Natural killer cell (primary cell): Measurements from ENCODE around the gene LDLRAD4. TPM values are rescaled to one million over a fixed set of nuclear protein-coding genes. Genes with fewer than 3 reads are reported as not detected.

Source experiments
- ATAC-seq, 3 donors: fragments of 150-1000 bp in 2 of 3; fragments of 200-7000 bp in 1 of 3; cut with Tn5 transposase; 1 replicate in 1 of 3; 2 replicates in 2 of 3; pipeline ENCODE4 v1.10.0; 2021; ENCODE audit warnings: mild to moderate bottlenecking in 2 of 3, moderate library complexity in 2 of 3
- DNase-seq, 2 donors: peaks; one replicate each; pipeline versions ENCODE4 v3.0.0 to v3.0.0-alpha.2; 2013 to 2021; ENCODE audit warnings: mixed read lengths in 1 of 2
- H3K27ac ChIP-seq: one replicate; pipeline ENCODE4 v1.5.1; 2013; ENCODE audit warnings: mild to moderate bottlenecking, low read length
- H3K27me3 ChIP-seq: one replicate; pipeline ENCODE4 v1.6.1; 2013; ENCODE audit warnings: low read length; ENCODE audit not compliant: control insufficient read depth, insufficient read depth
- H3K36me3 ChIP-seq: one replicate; pipeline ENCODE4 v1.6.1; 2013; ENCODE audit warnings: low read length; ENCODE audit not compliant: control insufficient read depth, insufficient read depth
- H3K4me1 ChIP-seq: one replicate; pipeline ENCODE4 v1.6.1; 2013; ENCODE audit warnings: low read length; ENCODE audit not compliant: control insufficient read depth, insufficient read depth
- H3K4me3 ChIP-seq: one replicate; pipeline ENCODE4 v1.5.1; 2013; ENCODE audit warnings: low read length
- H3K9me3 ChIP-seq: one replicate; pipeline ENCODE4 v1.6.1; 2013; ENCODE audit warnings: low read length; ENCODE audit not compliant: control insufficient read depth, insufficient read depth
- H3K27ac Mint-ChIP-seq, 2 donors: one replicate each; pipeline ENCODE4 v1.8.0; 2022; ENCODE audit warnings: mild to moderate bottlenecking in 2 of 2, mixed read lengths in 2 of 2, moderate library complexity in 1 of 2
- H3K27me3 Mint-ChIP-seq, 2 donors: one replicate each; pipeline ENCODE4 v1.8.0; 2022; ENCODE audit warnings: low read depth in 2 of 2, mixed read lengths in 2 of 2
- H3K36me3 Mint-ChIP-seq: one replicate; pipeline ENCODE4 v1.8.0; 2022; ENCODE audit warnings: mixed read lengths
- H3K4me1 Mint-ChIP-seq, 2 donors: one replicate each; pipeline ENCODE4 v1.8.0; 2022; ENCODE audit warnings: mixed read lengths in 2 of 2
- H3K4me3 Mint-ChIP-seq: one replicate; pipeline ENCODE4 v1.8.0; 2022; ENCODE audit warnings: mild to moderate bottlenecking, moderate library complexity, mixed read lengths
- H3K9me3 Mint-ChIP-seq, 2 donors: one replicate each; pipeline ENCODE4 v1.8.0; 2022; ENCODE audit warnings: mixed read lengths in 2 of 2
- WGBS: methylation state at CpG from one replicate; pipeline ENCODE4 v1.1.7; 2013; ENCODE audit warnings: missing lambda C conversion rate; ENCODE audit not compliant: insufficient coverage; 5-methylcytosine and 5-hydroxymethylcytosine counted together
- intact Hi-C: fragments of 100-400 bp; cut with micrococcal nuclease; formaldehyde crosslinking; loops from one replicate; pipeline ENCODE4 v1.14.2; 2022
- total RNA-seq, 4 donors: library from RNA; stranded (reverse); fragments of 120-200 nt in 1 of 4; gene quantifications; one replicate each; pipeline versions ENCODE4 v1.2.3 to v1.2.4, GENCODE V29; 2013 to 2022
- TF ChIP-seq, protein P1 (sequence below): fragments of 200-600 bp; IDR thresholded peaks from one replicate; pipeline ENCODE4 v1.8.0; 2022; ENCODE audit warnings: antibody characterized with exemption

The LDLRAD4 gene
- total RNA-seq, 3 donors from 2014 or later (not counting 1 experiment from before 2014, with no cell fraction given), result 24.0 to 36.3 (median 29.2) TPM

- Mint-ChIP-seq H3K4me1 (peaks cover 17 to 19% of the 10 kb centered on the region in 2 donors), H3K4me3 (peak overlapping the region; percentile 92), H3K36me3 (no peaks in the 10 kb centered on the region), H3K27ac (peak overlapping the region; percentile 93 to 94), H3K27me3 (no peaks in the 10 kb centered on the region), H3K9me3 (no peaks in the 10 kb centered on the region)
- H3K9me3 ChIP-seq, result no peaks in the 10 kb centered on the region
- peak overlapping the region; percentile 80 for H3K27ac ChIP-seq
- intact Hi-C loops, result no loop called here
- WGBS, result 89% methylated on average over 9 of the region's 9 CpGs
- H3K36me3 ChIP-seq, result no peaks in the 10 kb centered on the region
- TF ChIP-seq, protein P1, sequence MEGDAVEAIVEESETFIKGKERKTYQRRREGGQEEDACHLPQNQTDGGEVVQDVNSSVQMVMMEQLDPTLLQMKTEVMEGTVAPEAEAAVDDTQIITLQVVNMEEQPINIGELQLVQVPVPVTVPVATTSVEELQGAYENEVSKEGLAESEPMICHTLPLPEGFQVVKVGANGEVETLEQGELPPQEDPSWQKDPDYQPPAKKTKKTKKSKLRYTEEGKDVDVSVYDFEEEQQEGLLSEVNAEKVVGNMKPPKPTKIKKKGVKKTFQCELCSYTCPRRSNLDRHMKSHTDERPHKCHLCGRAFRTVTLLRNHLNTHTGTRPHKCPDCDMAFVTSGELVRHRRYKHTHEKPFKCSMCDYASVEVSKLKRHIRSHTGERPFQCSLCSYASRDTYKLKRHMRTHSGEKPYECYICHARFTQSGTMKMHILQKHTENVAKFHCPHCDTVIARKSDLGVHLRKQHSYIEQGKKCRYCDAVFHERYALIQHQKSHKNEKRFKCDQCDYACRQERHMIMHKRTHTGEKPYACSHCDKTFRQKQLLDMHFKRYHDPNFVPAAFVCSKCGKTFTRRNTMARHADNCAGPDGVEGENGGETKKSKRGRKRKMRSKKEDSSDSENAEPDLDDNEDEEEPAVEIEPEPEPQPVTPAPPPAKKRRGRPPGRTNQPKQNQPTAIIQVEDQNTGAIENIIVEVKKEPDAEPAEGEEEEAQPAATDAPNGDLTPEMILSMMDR, result no peak
- peak overlapping the region; percentile 32 for H3K4me3 ChIP-seq
- peak in 2 of 3 donors; percentile 5 to 25 for ATAC-seq
- DNase-seq, result no peak
- H3K27me3 ChIP-seq, result no peaks in the 10 kb centered on the region
- H3K4me1 ChIP-seq, result peaks cover 21% of the 10 kb centered on the region
These were observed 162.8 kb downstream of the LDLRAD4 start for GRCh38 chr18:13381331-13381730.

DNA sequence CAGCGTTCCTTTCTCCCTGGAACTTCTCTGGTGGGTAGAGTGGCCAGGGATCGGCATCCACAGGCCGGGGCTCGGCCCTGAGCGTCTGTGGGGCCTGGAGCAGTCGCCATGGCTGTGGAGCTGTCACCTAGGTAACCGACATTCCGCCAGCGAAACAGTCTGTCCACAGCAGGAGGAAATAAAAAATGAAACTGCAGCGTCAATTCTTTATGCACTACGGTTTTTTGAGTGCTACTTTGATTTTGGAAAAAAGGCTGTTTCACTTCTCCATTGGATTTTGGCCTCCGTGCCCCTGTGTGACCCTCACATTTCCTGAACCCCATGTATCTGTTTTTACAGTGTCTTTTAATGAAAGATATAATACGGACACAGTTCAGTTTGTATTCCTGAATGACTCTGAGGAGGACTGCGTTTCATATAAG lies 163.4 kb downstream of the LDLRAD4 start:
- no peaks in the 10 kb centered on the region for H3K27me3 Mint-ChIP-seq
- peaks cover 17 to 19% of the 10 kb centered on the region in 2 donors for H3K4me1 Mint-ChIP-seq

GRCh38 chr18:13382366-13382953 lies 163.9 kb downstream of the LDLRAD4 start:
- H3K4me1 Mint-ChIP-seq, result peaks cover 17 to 19% of the 10 kb centered on the region in 2 donors
- Histone ChIP-seq H3K36me3 (no peaks in the 10 kb centered on the region), H3K9me3 (no peaks in the 10 kb centered on the region), H3K27me3 (no peaks in the 10 kb centered on the region), H3K27ac (peak overlapping the region; percentile 80), H3K4me1 (peaks cover 16% of the 10 kb centered on the region), H3K4me3 (peak overlapping the region; percentile 32)
- whole genome bisulfite sequencing, result 79% methylated on average over 4 of the region's 9 CpGs
- DNase-seq (peak in 1 of 2 donors; percentile 82), ATAC-seq (peak; percentile 51 to 75 (median 65))
- no peaks in the 10 kb centered on the region for H3K36me3 Mint-ChIP-seq
- H3K27ac Mint-ChIP-seq, result peak overlapping the region; percentile 93 to 94
- intact Hi-C loops, result no loop called here
- H3K9me3 Mint-ChIP-seq, result no peaks in the 10 kb centered on the region
- H3K4me3 Mint-ChIP-seq, result peak overlapping the region; percentile 92
- no peaks in the 10 kb centered on the region for H3K27me3 Mint-ChIP-seq
- TF ChIP-seq, protein P1, result no peak

More for the DNA sequence above, 163.4 kb downstream of the LDLRAD4 start:
- ATAC-seq (peak; percentile 56 to 81 (median 76)), DNase-seq (peak; percentile 31 to 77)
- H3K27me3 ChIP-seq, result no peaks in the 10 kb centered on the region
- peak overlapping the region; percentile 80 for H3K27ac ChIP-seq
- TF ChIP-seq, protein P1, result no peak
- peak overlapping the region; percentile 93 to 94 for H3K27ac Mint-ChIP-seq
- 5% methylated on average over 14 of the region's 14 CpGs for WGBS
- intact Hi-C loops, result no loop called here
- no peaks in the 10 kb centered on the region for H3K36me3 Mint-ChIP-seq
- no peaks in the 10 kb centered on the region for H3K36me3 ChIP-seq
- peaks cover 16% of the 10 kb centered on the region for H3K4me1 ChIP-seq
- H3K4me3 Mint-ChIP-seq, result peak overlapping the region; percentile 92
- peak overlapping the region; percentile 32 for H3K4me3 ChIP-seq
- H3K9me3 Mint-ChIP-seq, result no peaks in the 10 kb centered on the region
- H3K9me3 ChIP-seq, result no peaks in the 10 kb centered on the region
